Sciatic nerve (tissue), 2 donors: ENCODE measurements around the gene HLTF. TPM values are rescaled to one million over a fixed set of nuclear protein-coding genes. Genes with fewer than 3 reads are reported as not detected.
"Not testable (repeated sequence)": the region's sequence is repeated elsewhere in the genome, so short reads cannot be mapped to it uniquely, and the experiment has no call there.

Source experiments
- ATAC-seq: fragments of 200-7000 bp; cut with Tn5 transposase; one replicate; pipeline ENCODE4 v1.9.1; 2020; ENCODE audit warnings: mild to moderate bottlenecking, moderate library complexity
- DNase-seq: peaks from one replicate; pipeline ENCODE4 v3.0.0-alpha.2; 2020; ENCODE audit warnings: low spot score
- intact Hi-C: fragments of 100-400 bp; cut with DNase I; formaldehyde crosslinking; loops from one replicate; pipeline ENCODE4 v1.14.2; 2022
- total RNA-seq: library from RNA; stranded (reverse); fragmentation: NEBNext Ultra II Directional; extraction: Animal tissue kit (Norgen Biotek cat#: 25700); gene quantifications from one replicate; pipeline ENCODE4 v1.2.1, GENCODE V29; 2021
- donor health status: DM: no; HTN: no; CAD: no.
- donor health status: DM: no; HTN: no; CAD: no.

The HLTF gene, protein sequence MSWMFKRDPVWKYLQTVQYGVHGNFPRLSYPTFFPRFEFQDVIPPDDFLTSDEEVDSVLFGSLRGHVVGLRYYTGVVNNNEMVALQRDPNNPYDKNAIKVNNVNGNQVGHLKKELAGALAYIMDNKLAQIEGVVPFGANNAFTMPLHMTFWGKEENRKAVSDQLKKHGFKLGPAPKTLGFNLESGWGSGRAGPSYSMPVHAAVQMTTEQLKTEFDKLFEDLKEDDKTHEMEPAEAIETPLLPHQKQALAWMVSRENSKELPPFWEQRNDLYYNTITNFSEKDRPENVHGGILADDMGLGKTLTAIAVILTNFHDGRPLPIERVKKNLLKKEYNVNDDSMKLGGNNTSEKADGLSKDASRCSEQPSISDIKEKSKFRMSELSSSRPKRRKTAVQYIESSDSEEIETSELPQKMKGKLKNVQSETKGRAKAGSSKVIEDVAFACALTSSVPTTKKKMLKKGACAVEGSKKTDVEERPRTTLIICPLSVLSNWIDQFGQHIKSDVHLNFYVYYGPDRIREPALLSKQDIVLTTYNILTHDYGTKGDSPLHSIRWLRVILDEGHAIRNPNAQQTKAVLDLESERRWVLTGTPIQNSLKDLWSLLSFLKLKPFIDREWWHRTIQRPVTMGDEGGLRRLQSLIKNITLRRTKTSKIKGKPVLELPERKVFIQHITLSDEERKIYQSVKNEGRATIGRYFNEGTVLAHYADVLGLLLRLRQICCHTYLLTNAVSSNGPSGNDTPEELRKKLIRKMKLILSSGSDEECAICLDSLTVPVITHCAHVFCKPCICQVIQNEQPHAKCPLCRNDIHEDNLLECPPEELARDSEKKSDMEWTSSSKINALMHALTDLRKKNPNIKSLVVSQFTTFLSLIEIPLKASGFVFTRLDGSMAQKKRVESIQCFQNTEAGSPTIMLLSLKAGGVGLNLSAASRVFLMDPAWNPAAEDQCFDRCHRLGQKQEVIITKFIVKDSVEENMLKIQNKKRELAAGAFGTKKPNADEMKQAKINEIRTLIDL
- 33.6 TPM for total RNA-seq

DNA sequence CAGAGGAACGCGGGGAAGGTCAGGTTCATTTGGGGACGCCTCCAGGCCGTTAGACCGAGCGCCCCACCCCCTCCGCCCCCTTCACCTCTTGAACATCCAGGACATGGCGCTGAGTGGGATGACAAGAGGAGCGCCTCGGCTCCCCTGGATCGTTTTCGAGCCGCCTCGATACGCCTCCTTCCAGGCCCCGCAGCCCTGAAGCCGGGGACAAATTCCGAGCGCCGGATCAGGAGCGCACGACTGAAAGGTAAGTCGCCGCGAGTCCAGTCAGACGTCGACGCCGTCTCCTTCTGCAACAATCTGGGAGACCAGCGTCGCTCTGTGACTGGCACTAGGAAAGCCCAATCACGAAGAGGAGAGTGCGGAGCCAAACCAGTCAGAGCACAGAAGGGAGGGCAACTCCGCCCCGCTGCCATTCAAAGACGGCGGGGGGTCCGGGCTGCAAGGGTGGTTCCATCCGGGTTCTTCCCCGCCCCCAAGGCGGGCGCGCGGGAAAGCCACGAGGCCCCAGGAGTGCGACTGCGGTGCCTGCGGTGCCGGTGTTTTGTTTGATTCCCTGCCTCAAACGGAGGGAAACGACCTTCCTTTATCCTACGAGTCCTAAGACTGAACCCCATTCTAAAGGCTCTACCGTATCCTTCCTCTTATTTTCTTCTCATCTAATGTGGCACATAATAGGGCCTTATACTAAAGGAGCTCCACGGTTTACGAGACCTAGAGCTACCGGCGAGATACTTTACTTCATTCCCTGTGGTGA lies at the start of gene HLTF:
Gene HLTF, minus strand, starts transcription at position 302 of the 757 bp plus-strand sequence. Its CDS starts 197 bp downstream, at position 105.
- DNase-seq, result peak; percentile 96
- intact Hi-C loops, result no loop called here
- peak; percentile 100 for ATAC-seq

DNA sequence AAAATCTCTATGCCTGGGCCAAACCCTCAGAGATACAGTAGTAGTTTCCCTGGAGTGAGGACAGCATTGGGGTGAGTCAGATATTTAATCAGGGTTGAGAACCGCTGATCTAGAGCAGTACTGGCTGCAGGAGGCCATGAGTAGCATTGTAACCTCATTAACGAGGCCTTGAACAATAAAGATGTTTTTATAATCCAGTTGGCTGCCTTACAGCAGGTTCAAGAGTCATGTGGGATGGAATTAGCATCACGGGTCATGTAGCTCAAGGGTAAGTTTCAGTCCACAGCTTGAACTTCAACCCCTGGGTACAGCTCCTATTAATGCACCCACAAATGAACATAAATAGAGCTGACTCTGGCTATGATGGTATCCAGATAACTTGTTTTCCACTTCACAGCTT lies 48.2 kb upstream of the HLTF start:
- peak; percentile 77 for ATAC-seq
- DNase-seq, result no peak
- intact Hi-C loops, result no loop called here

DNA sequence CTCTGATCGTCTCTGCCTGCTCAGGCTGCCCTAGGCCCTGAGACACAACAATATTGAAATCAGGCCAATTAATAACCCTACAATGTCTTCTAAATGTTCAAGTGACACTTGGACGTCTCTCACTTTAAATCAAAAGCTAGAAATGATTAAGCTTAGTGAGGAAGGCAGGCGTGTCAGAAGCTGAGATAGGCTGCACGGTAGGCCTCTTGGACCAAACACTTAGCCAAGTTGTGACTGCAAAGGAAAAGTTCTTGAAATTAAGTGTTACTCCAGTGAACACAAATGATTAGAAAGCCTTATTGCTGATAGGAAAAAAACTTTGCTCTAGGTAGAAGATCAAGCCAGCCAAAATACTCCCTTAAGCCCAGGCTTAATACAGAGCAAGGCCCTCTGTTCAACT lies 45.3 kb upstream of the HLTF start:
- ATAC-seq (no peak), DNase-seq (no peak)
- intact Hi-C loops, result no loop called here

DNA sequence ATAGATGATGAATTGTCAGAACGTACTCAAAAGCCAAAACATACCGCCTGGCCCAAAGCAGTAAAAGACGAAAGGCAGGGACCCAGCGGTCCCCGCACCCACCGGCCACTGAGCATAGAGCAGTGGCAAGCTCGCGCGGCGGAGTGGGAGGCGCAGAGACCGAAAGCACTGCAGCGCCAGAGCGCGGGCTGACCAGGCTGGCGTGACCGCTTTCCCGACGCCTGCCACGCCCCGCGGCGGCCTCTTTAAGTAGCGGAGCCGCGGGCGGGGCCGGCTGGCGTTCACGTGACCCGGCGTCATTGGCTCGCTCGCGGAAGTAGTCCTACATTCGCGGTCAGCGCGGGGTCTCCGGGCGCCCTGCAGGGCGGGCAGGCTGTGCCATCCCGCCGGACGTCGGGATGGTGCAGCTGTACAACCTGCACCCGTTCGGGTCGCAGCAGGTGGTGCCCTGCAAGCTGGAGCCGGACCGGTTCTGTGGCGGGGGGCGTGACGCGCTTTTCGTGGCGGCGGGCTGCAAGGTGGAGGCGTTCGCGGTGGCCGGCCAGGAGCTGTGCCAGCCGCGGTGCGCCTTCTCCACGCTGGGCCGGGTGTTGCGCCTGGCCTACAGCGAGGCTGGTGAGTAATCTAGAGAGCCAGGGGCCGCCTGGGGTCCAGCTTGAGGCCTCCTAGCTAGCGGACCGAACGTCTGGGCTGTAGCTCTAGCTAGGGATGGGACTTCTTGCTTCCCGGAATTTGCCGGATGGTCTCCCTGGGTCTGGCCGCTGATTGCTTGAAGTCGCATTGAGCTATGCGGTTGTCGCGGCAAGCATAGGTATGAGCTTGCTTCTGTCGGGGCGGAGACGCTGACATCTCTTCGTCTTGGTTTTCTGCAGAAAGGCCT lies 43.2 kb upstream of the HLTF start, which contains the start of gene HPS3:
Gene HPS3, plus strand, starts transcription at position 313 of the 880 bp plus-strand sequence. Its CDS starts 86 bp downstream, at position 399.
- DNase-seq, result peak; percentile 96
- peak; percentile 98 for ATAC-seq
- intact Hi-C loops, result no loop called here

DNA sequence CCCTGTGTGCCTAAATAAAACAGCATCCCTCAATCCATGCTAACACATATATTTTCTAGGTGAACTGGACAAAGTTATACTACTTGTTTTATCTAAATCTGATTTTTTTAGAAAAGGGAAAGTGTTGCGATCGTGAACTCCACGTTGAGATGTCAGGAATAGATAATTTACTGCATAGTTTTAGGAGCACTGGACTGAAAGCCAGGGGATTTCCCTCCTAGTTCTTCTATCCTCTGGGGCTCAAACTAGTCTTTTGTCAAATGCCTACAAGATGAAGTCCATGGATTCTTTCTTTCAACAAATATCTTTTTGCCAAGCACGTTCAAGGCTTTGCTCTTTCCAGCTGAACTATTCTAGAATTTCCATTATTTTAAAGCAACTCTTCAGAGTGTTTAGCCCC lies 42.5 kb upstream of the HLTF start:
- ATAC-seq, result peak; percentile 29
- intact Hi-C loops, result no loop called here
- no peak for DNase-seq

DNA sequence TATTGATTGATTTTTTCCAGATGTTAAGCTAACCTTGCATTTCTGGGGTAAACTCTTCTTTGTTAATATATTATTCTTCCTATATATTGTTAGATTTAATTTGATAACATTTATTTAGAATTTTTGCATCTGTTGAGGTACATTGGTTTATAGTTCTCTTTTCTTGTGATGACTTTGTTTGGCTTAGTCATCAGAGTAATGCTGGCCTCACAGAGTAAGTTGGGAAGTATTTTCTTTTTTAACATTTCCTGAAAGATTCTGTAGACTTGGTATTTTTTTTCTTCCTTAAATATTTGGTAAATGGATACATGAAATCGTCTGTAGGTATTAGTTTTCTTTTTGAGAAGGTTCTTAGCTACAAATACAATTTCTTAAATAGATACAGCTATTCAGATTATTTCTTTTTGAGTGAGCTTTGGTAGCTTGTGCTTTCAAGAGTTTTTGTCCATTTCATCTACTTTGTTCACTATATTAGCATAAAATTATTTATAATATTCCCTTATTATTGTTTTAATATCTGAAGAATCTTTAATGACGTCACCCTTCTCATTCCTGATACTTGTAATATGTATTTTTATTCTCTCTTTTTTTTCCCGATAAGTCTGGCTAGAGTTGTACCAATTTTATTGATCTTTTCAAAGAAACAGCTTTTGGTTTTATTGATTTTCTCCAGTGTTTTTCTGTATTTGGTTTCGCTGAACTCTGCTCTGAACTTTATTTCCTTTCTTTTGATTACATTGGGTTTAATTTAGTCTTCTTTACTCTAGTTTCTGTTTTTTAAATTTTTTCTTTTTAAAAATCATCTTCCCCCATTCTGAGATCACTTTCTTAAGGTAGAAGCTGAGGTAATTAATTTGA lies 36.6 kb upstream of the HLTF start:
- no peak for ATAC-seq

DNA sequence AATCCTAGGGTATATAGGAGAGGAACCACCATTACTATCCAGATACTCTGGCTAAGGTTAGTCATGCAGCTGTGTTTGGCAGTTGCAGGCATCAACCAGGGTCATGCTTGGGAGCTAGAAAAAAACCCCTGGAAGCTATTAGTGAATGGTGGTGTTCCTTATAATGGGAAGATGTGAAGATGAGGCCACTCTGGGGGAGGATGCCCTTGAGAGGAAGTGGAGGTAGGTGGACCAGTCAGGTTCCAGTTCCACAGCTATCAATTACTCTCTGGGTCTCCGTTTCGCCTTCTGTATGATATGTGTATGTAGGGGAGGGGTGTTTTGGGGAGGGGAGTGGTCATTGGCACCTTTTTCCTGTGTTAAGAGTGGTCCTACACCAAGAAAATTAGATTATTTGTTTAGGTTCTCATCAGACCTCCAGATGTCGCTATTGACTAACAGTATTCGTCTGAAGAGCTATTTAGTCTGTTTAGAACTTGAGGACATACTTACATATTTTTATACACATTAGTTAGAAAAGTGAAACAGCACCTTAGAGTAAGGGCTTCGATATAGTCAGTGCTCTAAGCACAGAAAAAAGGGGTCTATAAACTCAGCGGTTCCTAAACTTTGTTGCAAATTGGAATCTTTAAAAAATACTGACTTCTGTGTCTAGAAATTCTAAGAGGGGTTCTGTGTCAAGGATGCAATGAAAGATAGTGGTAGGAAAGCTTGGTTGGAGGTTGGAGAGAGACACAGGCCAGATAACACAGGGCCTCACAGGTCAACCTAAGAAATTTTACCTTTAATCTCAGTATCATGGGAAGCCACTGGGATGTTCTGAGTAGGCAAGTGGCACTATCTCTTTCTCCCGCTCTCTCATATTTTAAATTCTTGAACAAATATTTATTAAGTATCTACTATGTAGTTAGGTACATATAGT lies 34.0 kb upstream of the HLTF start:
- DNase-seq, result no peak
- ATAC-seq, result peak; percentile 88
- intact Hi-C loops, result no loop called here

More for the DNA sequence above, 36.6 kb upstream of the HLTF start:
- intact Hi-C loops, result no loop called here
- no peak for DNase-seq

DNA sequence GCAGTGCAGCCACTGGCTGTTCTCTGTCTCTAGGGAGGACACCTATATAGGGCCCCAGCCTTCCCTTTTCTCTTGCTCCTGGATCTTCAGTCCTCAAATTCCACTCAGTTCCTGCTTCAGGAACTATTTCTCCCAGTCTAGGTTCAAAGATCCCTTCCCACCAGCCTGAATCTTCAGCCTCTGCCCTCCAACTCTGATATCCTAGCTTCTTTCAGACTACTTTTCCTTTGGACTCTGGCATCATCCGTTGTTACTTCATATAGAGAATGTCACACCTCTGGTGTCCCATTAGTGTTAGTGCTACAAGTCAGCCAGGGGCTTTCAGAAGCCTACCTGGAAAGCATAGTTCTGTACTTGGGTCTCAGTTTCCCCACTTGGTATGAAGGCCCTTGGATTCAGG lies 33.1 kb upstream of the HLTF start:
- no peak for DNase-seq
- ATAC-seq, result no peak
- intact Hi-C loops, result loop anchor here (5.0 kb wide), 1 partner anchor 153 kb away; no protein-coding TSS in a partner anchor

DNA sequence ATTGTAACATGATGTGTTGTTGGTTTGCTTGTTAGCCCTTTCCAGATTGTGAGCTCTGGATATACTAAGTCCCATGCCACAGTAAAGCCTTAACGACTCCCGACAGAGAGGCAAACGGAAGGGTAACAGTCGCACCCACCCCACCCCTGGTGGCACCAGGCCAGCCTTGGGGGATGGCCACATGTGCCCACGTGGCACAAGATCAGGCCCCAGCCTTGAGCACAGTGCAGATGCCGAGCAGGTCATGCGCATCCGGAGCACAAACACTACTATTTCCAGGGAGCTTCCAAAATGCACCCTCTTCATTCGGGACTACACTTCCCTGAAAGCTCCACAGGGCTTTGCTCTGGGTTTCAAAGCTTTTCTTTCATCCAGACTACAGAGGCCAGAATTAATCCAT lies 32.4 kb upstream of the HLTF start:
- DNase-seq (no peak), ATAC-seq (no peak)
- intact Hi-C loops, result loop anchor here (5.0 kb wide), 1 partner anchor 154 kb away; no protein-coding TSS in a partner anchor

DNA sequence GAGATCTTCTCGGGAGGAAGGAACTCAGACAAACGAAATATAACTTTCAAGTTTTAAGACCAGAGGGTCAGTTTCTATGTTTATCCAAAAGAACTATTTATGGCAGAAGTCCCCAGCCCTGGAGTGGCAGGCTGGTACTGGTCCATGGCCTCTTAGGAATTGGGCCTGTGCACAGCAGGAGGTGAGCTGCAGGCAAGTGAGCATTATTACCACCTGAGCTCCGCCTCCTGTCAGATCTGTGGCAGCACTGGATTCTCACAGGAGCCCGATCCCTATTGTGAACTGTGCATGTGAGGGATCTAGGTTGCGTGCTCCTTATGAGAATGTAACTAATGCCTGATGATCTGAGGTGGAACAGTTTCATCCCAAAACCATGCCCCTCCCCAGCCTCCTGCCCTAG lies 28.8 kb upstream of the HLTF start:
- no peak for ATAC-seq
- intact Hi-C loops, result loop anchor here (5.0 kb wide), 1 partner anchor 157 kb away; no protein-coding TSS in a partner anchor
- DNase-seq, result no peak

DNA sequence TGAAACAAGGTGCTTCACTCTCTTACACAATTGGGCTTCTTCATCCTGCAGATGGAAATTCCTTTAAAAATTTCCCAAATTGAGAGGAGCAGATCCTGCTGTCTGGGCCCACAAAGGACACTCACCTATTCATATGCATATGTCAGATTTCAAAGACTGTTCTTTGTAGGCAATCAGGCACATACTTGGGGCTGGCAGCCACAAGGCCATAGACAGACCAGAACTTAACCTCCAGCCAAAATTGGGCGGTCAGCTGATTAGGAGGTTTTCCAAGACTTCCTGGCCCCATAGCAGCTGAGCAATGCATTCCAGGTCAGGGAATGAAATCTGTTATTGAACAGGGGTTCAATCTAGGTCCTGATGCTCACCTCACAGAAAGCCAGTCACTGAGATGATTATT lies 28.1 kb upstream of the HLTF start:
- peak; percentile 30 for ATAC-seq
- DNase-seq, result no peak
- intact Hi-C loops, result no loop called here

DNA sequence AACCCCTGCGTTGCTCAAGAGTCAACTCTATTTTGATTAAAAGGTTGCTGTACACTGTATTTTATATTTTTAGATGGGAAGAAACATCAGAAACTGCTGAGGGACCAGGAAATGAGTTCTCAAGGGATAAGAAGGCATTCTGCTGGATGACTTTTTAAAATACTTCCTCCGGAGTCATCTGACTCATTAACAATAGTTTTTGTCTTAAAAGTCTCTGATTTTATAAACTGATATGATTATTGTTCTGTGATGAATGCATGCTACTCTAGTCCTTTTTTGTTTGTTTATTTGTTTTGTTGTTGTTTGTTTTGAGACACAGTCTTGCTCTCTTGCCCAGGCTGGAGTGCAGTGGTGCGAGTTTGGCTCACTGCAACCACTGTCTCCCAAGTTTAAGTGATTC lies 18.2 kb upstream of the HLTF start:
- intact Hi-C loops, result no loop called here
- no peak for ATAC-seq

DNA sequence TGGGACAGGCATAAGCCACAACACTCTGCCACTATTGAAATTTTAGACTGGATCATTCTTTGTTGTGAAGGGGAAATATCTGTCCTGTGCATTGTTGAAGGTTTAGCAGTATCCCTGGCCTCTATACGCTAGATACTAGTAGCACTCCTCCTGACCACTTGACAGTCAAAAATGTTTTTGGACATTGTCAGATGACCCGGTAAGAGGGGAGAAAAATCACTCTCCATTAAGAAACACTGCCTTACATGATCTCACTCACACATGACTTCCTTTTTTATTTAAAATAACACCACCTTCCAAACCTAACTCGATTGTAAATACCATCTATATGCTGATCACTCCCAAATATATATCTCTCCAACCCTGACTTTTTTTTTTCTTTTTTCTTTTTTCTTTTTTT lies 15.3 kb upstream of the HLTF start:
- DNase-seq, result no peak

More for the DNA sequence above, 18.2 kb upstream of the HLTF start:
- DNase-seq, result no peak

DNA sequence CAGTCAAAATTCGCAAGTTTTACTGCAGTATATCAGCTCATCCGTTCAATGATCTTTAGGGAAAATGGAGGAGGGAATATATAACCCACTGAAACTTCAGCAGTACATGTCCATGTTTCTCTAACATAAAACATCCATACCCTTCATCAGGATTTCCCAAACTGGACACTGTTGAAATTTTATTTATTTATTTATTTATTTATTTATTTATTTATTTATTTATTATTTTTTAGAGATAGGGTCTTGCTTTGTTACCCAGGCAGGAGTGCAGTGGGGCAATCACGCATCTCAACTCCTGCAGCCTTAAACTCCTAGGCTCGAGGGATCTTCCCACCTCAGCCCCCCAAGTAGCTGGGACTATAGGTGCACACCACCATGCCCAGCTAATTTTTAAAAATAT lies 14.8 kb upstream of the HLTF start:
- ATAC-seq (no peak), DNase-seq (no peak)
- intact Hi-C loops, result no loop called here

More for the DNA sequence above, 15.3 kb upstream of the HLTF start:
- intact Hi-C loops, result no loop called here
- ATAC-seq, result no peak

DNA sequence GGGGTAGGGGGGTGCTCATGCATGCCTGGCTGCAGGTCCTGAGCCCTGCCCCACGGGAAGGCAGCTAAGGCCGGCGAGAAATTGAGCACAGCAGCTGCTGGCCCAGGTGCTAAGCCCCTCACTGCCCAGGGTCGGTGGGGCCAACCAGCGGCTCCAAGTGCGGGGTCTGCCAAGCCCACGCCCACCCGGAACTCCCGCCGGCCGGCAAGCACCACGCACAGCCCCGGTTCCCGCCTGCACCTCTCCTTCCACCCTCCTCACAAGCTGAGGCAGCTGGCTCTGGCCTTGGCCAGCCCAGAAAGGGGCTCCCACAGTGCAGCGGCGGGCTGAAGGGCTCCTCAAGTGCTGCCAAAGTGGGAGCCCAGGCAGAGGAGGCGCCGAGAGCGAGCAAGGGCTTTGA lies 11.7 kb upstream of the HLTF start:
- intact Hi-C loops, ATAC-seq, DNase-seq: not testable (repeated sequence)

DNA sequence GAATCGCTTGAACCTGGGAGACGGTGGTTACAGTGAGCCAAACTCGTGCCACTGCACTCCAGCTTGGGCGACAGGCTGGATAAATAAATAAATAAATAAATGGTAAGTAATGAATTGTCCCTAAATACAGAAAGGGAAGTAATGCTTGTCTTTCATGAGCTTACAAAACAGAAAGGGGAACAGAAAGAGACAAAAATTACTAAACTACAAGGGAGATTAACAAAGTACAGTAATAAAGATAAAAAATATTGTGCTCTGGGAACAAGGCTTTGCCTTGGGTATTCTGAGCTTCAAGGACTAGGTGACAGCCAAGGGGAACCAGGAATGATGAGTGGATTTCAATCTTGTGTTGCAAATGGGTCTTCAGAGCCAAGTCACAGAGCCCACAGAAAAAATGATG lies 9.2 kb upstream of the HLTF start:
- DNase-seq, result no peak
- intact Hi-C loops, result no loop called here
- ATAC-seq, result no peak
